ENCODE results near the gene SENP1. TPM values are rescaled to one million over a fixed set of nuclear protein-coding genes. Genes with fewer than 3 reads are reported as not detected.

Gene SENP1
- total RNA-seq, 6 donors from 2014 or later, result 6.3 to 27.3 (median 13.5) TPM

DNA sequence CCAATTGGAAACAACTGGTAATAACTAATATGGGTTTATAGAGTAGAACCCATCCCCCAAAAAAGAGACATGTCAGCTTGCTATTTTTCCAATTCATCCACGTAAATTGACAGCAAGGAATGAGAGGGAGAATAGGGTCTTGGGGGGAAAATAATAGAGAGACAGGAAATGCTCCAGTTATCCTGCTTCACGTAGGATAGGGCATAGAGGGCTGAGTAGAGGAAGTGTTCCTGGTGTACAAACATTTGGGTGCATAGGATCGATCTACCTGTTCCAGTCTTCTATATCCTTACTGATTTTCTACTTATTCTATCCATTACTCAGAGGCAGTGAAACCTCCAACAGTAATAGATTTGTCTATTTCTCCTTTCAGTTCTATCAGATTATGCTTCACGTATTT lies 52.0 kb downstream of the SENP1 start:
- ATAC-seq (ENCODE audit: low FRiP score in 2 of 2), result no peak
- Histone ChIP-seq H3K27me3 (no peaks in the 10 kb centered on the region), H3K9me3 (no peaks in the 10 kb centered on the region), H3K4me1 (no peaks in the 10 kb centered on the region), H3K27ac (no peak overlapping the region), H3K4me3 (no peak overlapping the region), H3K36me3 (peaks cover 0 to 25% (median 5%) of the 10 kb centered on the region in 4 donors)
- WGBS, 2 donors, result 91 to 93% methylated on average over 4 of the region's 4 CpGs
- no peak for TF ChIP-seq POLR2A (IDR thresholded peaks at IDR 0.05)
- TF ChIP-seq EP300 (IDR thresholded peaks at IDR 0.05), result no peak
- no peak for TF ChIP-seq CTCF (IDR thresholded peaks at IDR 0.05)
- no peak for TF ChIP-seq POLR2AphosphoS5 (IDR thresholded peaks at IDR 0.05)
- no peak for DNase-seq

DNA sequence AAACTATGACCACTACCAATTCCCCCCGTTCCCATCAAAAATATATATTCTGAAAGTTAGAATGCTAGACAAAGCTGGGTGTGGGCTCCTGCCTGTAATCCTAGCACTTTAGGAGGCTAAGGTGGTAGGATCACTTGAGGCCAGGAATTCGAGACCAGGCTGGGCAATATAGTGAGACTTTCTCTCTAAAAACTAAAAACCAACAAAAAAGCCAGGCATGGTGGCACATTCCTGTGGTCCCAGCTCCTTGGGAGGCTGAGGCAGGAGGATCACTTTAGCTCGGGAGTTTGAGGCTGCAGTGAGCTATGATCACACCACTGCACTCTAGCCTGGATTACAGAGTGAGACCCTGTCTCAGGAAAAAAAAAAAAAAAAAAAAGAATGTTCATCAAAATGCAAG lies 52.8 kb downstream of the SENP1 start:
- H3K4me3 ChIP-seq, result no peak overlapping the region
- 95 to 97% methylated on average over 3 of the region's 3 CpGs for WGBS, 2 donors
- H3K4me1 ChIP-seq, result no peaks in the 10 kb centered on the region
- DNase-seq (no peak), ATAC-seq (ENCODE audit: low FRiP score in 2 of 2) (no peak)
- H3K36me3 ChIP-seq, result peaks cover 0 to 26% (median 8%) of the 10 kb centered on the region in 4 donors
- H3K27ac ChIP-seq, result no peak overlapping the region
- no peaks in the 10 kb centered on the region for H3K27me3 ChIP-seq
- H3K9me3 ChIP-seq, result no peaks in the 10 kb centered on the region
- TF ChIP-seq POLR2A (IDR thresholded peaks at IDR 0.05) (no peak), EP300 (IDR thresholded peaks at IDR 0.05) (no peak), CTCF (IDR thresholded peaks at IDR 0.05) (no peak), POLR2AphosphoS5 (IDR thresholded peaks at IDR 0.05) (no peak)

- no peaks in the 10 kb centered on the region for H3K27me3 ChIP-seq
- no peak for DNase-seq
- TF ChIP-seq CTCF (IDR thresholded peaks at IDR 0.05) (no peak), EP300 (IDR thresholded peaks at IDR 0.05) (no peak)
- 95 to 98% methylated on average over 2 of the region's 2 CpGs for WGBS, 2 donors
- H3K4me1 ChIP-seq, result no peaks in the 10 kb centered on the region
- no peak overlapping the region for H3K4me3 ChIP-seq
- H3K9me3 ChIP-seq, result no peaks in the 10 kb centered on the region
- ATAC-seq (ENCODE audit: low FRiP score in 2 of 2), result no peak
- no peak overlapping the region for H3K27ac ChIP-seq
- peaks cover 0 to 40% (median 18%) of the 10 kb centered on the region in 4 donors for H3K36me3 ChIP-seq
These were observed 54.2 kb downstream of the SENP1 start for GRCh38 chr12:48051681-48052080.

DNA sequence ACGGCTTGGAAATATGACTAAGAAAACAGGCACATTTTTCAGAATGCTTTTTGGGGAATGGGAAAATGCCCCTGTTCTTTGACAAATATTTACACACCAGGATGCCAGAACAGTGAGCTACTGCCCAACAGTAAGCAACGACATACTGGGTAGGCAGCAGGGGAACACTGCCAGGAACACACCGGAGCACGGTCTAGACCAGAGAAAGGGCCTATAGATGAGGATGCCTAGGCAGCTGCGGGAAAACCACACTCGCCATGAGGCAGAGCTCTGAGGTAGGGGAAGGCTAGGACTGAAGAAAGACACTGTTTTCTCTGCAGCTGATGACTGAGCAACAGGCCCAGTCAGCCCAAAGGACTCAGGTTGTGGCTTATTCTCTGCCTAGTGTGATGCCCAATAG lies 55.7 kb downstream of the SENP1 start:
- TF ChIP-seq CTCF (IDR thresholded peaks at IDR 0.05), result no peak
- no peak for TF ChIP-seq POLR2A (IDR thresholded peaks at IDR 0.05)
- TF ChIP-seq EP300 (IDR thresholded peaks at IDR 0.05), result no peak
- TF ChIP-seq POLR2AphosphoS5 (IDR thresholded peaks at IDR 0.05), result no peak
- 85 to 94% methylated on average over 6 of the region's 6 CpGs for WGBS, 2 donors
- DNase-seq (no peak), ATAC-seq (ENCODE audit: low FRiP score in 2 of 2) (no peak)
- Histone ChIP-seq H3K36me3 (peaks cover 7 to 55% (median 33%) of the 10 kb centered on the region in 4 donors), H3K4me3 (no peak overlapping the region), H3K27ac (no peak overlapping the region), H3K9me3 (no peaks in the 10 kb centered on the region), H3K27me3 (no peaks in the 10 kb centered on the region), H3K4me1 (no peaks in the 10 kb centered on the region)

DNA sequence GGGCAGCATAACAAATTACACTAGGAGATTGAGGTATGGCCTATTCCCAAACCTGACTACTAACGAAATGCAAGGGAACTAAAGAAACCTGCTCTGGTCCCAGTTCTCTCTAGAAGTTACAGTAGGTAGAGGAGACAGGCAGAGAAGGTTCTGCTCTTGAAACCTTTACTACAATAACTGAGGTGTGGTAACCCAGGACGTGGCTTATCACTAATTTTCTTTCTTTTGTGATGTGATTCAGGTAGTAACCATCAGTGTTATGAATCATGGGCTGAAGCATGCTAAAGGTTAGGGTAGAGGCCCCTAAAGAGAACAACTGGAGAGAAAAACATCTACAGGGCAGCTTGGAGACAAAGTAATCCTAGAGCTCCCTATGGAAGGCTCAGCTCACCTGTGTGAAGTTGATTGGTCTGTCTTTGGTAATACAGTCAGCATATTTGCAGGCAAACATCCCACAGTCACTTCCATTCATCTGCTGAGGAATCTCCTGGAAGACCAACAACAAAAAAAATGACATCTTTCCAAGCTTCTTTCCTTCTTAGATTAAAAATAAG lies 59.8 kb downstream of the SENP1 start:
- Histone ChIP-seq H3K4me3 (no peak overlapping the region), H3K9me3 (no peaks in the 10 kb centered on the region), H3K36me3 (peaks cover 7 to 72% (median 45%) of the 10 kb centered on the region in 4 donors), H3K4me1 (no peaks in the 10 kb centered on the region), H3K27me3 (no peaks in the 10 kb centered on the region), H3K27ac (no peak overlapping the region)
- TF ChIP-seq EP300 (IDR thresholded peaks at IDR 0.05) (no peak), POLR2A (IDR thresholded peaks at IDR 0.05) (no peak), CTCF (IDR thresholded peaks at IDR 0.05) (no peak), POLR2AphosphoS5 (IDR thresholded peaks at IDR 0.05) (no peak)
- no peak for ATAC-seq (ENCODE audit: low FRiP score in 2 of 2)
- DNase-seq, result no peak
- WGBS, 2 donors, result 93 to 97% methylated on average over 2 of the region's 2 CpGs
